Muscle of arm (tissue), 12 donors: ENCODE results near the gene MPRIP. TPM values are rescaled to one million over a fixed set of nuclear protein-coding genes. Genes with fewer than 3 reads are reported as not detected.

Experiments used
- DNase-seq: peaks from one replicate; pipeline ENCODE4 v3.0.0-alpha.2; 2013
- polyA plus RNA-seq, 12 donors: library from polyadenylated mRNA; unstranded; fragments of 120-200 nt; gene quantifications; one replicate each; pipeline ENCODE4 v1.2.1, GENCODE V29; 2013; ENCODE audit not compliant: insufficient read length in 12 of 12

MPRIP gene
- polyA plus RNA-seq, 12 donors = 100 to 231 (median 191) TPM

DNA sequence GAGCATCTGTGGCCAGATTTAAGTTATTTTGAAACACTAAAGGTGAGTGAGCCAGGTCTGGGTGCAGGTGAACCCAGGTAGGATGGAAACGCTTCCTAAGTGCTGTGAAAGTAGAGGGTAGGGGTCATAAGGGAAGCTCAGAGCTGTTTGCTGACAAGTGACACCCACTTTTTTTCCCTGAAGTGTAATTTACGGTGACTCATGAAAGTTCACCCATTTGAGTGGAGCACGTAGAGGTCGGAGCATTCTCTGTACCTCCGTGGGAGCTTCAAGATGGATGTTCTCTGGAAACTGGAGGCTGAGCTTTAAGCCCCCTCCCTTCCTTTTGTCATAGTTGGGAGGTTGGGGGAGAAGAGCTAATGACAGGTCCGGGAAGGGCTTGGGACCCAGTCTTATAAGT lies 44.3 kb downstream of the MPRIP start:
- no peak for DNase-seq

DNA sequence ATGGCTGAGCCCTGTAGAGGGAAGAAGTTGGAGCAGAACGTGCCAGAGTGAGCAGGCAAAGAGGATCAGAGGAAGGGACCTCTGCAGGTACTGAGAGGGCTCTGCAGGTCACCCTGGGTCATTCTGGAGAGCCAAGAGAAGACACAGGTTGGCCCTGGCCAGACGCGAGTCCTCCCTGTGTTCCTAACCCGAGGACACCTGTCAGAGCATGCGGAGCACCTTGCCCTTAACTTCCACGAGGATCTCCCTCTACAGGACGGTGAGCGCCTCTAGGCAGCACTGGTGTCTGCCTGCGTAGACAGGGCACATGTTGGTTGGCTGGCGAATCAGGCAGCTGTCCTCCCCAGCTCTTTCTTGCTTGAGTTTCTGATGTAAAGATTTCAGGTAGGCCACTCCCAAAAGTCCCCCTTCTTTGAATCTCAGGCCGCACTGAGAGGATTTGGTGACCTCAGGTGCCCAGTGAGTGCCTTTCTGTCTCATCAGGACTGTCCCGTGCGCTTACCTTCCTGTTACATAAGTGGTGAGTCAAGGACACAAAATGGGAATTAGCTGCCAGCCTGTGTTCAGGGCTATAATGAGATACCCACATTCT lies 45.3 kb downstream of the MPRIP start:
- no peak for DNase-seq

DNA sequence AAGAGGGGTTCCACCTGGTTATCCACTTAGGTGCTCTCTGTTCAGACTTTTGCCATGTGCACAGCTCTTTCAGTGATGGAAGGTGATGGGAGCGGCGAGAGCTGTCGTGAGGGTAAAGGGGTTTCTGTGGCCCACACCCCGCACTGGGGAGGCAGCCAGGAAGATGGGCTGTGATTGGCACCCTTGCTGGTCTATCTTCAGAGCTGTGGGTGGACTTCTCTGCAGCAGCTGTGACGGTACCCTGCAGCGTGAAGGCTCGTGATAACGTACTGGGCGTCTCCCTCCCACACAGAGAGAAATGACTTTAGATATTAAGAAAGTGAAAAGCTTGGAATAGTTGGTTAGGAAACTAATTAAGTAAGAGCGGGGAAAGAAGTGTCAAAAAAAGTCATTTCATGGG lies 45.8 kb downstream of the MPRIP start:
- no peak for DNase-seq

DNA sequence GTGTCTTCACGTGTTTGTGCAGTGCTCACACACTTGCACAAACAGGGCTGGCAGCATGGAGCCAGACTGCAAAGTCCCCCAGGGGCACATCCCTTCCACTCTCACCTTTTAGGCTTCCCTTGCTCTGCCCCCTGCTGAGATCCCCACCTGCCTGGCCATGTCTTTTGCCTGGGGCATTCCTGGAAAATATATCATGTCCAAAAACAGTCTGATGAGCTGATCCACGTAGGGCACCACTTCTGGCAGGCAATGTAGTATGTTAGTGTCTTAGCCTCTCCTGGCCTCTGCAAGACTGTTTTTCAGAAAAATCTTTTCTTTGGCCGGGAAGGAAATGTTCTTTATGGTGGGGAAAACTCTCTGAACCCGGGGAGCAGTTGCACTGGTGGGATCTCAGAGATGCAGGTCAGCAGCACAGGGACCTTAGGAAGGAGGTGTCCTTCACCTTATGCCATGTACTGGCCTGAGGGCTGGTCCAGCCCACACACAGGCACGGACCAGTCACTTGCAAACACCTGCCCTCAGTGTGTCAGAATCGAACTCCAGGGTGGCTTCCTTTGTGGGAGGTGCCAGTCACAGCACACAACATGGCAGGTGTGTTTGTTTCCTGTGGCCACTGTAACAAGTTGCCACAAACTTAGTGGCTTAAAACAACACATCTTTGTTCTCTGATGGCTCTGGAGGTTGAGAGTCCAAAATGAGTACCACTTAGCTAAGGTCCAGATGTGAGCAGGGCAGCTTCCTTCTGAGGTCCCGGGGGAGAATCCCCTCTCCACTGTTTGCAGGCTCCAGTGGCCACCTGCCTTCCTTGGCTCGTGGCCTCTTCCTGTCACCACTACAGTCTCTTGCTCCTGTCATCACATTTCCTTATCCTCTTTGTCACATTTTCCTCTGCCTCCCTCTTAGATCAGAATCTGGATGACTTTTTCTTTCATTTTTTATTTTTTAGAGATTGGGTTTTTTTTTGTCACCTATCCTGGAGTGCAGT lies 46.6 kb downstream of the MPRIP start:
- no peak for DNase-seq

DNA sequence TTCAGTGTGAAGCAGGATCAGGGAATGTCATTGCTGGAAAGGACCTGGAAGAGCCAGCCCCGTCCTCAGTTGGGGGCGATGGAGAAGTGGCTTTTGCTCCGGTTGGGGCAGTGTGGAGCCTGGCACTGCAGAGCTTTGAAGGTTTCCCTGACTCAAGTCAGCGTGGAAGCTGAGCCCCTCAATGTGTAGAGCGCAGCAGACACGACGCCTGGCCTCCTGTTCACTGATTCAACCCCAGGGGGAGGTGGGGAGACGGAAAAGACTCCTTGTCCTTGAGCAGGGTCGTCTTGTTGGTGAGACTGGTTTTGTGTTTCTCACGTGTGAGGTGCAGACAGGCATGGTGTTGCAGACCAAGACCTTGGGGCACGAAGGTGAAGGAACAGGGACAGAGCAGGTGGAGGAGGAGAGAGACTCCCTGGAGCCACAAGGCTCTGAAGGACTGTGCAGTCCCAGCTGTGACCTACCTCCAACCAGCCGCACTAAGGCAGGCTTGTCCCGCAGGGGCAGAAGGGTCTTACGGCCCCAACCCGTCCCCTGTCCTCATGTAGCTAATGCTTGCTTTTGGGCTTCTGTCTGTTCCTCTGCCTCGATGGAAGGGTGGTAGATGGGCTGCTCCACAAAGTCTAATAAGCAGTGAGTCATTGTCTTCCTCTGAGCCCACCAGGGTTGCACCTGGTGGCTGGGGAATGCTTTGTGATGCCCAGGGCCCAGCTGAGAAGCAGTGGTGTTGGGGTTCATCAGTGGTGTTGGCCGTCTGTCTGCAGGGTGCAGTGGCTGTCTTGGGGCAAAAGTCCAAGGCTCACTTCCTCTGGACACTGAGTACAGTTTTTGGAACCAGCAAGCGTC lies 47.8 kb downstream of the MPRIP start:
- no peak for DNase-seq

DNA sequence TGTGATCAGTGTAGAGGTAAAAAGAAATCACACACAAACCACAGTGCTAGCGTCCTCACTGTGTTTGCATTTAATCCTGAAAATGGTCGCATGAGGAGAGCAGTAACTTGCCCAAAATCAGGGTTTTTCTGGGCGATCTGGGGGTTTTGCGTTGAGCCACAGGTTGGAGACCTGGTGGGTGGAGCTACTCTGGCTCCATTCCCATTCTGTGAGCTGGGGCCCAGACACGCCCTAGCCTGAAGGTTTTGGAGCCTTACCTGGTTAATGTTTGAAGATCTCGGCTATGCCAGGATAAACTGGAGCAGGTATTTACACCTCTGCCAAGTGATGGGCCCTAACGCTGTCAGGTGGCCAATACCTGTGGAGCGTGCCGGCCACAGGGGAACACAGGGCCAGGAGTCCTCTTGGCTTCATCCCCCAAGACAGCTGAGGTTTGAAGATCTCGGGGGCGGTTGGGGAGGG lies 48.4 kb downstream of the MPRIP start:
- DNase-seq = no peak

DNA sequence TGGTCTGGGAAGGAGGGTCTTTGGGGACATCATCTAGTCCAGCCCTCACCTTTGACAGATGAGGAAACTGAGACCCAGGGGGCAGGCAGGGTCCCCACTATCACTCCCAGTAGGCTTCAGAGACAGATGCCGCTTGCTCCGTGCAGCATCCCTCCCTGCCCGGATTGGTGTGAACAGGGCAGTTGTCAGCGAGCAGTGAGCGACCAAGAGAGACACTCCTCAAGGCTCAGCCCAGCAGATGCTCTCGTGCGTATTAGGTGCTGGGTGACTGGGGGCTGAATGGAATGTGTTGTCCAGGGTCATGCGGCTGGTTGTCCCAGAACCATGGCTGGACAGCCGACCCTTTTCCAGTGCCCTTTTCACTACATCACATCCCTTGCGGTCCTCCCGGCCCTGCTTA lies 49.0 kb downstream of the MPRIP start:
- no peak for DNase-seq

DNA sequence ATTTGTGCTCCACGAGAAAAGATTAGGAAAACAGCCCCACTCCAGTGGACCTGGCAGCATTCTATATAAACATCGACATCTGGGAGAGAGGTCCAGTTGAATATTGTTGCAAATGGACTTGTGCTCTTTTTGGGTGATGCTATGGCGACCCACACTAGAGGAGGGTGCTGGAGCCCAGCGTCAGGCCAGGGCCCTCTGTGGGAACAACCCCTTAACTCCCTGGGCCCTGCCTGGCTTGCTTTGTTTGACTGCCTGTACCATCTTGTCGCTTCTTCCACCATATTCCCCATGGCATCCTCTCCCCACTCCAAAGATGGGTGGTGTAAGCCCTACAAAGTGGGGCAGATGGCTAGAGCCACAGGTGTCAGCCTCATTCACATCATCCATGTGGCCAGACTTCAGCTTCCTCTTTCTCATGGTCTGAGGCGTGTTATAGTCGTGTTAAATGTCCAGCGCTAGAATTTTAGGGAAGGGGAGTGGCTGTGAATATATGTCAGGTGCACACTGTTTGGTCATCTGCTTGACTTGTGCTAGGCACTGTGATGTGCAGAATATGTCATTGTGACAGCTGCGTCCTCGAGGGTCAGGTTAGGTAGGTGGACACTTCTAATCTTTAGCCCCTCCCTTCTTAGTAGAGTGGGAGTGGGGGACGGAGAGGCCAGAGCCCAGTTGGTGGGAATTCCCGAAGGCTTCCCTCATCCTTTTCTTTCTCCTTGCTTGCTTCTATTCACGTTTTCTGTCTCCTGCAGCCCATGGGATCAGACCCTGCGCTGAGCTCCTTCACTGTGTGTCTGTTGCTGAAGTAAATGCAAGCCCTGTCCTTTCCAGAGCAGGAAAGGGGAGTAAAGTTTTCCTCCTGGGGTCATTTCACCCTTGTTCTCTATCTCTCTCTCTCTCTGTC lies 49.8 kb downstream of the MPRIP start:
- DNase-seq = no peak

DNA sequence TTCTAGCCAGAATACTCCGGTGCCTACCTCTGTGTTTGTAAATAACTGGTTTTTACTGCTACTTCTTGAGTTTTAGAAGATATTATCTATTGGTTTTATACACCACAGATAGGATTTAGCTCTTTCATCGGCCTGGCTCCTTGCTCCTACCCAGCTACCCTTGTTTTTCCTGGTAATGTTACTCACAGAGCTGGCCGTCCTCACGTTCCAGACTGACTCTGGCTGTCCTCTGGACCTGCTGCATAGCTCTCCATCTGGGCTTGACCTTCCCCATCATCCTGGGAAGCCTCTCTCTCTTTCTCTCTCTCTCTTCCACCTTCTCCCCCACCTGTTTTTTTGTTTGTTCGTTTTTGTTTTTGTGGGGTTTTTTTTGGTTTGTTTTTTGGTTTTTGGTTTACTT lies 51.5 kb downstream of the MPRIP start:
- no peak for DNase-seq

DNA sequence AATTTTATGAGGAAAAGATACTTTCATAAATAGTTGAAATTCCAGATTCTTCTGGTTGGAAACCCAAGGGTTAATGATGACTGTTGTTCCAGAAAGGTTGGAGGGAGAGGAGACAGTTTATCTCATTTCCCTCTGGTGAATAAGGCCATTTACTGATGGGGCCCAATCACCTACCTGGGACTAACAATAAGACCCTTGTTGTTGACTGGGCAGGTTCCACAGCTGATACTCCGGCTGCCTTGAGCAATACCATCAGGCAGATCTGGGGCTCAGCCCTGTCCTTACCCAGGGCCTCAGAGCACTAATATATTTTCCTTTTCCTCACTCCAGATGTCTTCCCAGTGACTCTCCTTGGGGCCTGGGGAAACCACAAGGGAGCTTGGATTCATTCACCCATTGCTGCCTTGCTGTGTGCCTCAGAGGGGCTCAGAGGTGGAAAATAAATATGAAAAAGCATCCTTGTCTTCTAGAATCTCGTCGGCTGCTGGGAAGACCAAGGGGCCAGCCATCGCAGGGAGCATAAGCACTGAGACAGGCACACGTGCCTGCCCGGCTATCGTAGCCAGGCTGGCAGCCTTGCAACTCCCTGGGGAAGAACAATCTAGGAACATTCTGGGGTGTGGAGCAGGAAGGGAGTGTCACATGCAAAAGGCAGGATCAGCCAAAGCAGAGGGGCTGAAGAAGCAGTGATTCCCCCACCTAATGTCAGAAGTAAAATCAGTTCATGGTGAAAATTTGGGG lies 54.4 kb downstream of the MPRIP start:
- DNase-seq = no peak

DNA sequence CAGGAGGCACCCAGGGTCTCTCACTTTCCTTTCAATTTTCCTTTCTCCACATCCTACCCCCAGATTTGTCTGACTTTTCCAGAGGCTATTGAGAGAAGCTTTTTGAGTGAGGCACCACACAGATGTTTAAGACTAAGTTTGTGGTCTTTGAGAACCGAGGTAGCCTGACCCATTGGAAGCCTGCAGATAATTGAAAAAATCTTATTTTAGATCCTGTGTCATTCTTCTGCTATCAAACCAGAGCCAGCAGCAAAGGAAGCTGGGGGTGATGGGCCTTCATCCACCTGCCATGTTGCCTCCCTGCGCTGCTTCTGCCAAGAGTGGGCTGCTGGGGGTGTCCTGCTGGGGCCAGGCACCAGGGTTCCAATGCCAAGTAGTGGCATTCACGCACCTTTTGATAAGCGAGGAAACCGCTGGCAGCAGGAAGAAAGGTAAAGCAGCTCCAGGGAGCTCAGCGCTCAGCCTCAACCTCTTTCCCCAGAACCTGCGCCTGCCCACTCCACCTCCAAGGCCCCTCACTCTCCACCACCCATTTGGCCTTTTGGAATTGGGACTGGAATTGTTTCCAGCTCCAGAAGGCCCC lies 55.6 kb downstream of the MPRIP start:
- DNase-seq = no peak

DNA sequence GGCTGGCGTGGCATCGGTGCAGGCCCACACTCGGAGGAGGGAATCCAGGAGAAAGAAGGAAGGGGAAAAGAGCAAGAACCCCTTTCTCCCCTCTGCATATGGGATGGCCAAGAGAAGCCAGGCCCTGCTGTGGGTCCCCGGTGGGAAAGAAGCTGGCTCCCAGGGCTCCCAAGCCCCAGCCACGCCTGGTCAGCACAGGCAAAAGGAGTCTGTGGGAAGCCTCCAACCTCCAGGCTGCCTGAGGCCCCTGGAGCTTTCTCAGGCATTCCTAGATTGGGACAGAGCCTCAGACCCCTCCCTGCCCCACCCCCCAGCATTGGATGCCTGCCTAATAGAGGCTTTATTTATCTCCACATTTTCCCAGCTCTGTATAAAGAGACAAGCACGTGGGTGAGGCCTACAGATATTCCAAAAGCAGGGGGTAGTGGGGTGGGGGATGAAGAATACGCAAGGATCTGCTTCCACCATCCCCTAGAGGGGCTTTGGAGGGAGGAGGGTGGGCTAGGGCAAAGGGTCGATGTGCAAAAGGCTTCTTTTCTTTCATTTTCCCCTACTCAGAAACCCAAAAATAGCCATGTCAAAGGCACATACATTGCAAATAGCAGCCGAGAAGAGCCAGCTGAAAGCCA lies 56.4 kb downstream of the MPRIP start:
- DNase-seq = peak; percentile 80

DNA sequence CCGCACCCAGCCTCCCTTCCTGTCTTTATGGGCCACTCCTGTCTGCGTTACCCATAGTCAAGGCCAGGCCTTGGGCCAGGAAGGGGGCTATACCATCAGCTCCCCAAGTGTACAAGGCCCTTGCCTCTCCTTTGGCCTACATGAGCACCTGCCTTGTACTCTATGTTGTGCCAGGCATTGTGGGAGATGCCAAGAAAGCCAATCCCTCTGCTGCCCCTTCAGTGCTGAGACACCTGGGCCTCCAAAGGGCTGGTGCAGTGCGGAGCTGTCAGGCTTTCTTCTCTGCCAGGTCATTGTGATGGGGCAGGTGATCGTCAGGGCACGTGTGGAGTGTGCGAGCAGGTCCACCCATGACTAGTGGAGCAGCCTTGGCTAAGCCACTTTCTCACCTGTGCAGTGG lies 59.9 kb downstream of the MPRIP start:
- no peak for DNase-seq

DNA sequence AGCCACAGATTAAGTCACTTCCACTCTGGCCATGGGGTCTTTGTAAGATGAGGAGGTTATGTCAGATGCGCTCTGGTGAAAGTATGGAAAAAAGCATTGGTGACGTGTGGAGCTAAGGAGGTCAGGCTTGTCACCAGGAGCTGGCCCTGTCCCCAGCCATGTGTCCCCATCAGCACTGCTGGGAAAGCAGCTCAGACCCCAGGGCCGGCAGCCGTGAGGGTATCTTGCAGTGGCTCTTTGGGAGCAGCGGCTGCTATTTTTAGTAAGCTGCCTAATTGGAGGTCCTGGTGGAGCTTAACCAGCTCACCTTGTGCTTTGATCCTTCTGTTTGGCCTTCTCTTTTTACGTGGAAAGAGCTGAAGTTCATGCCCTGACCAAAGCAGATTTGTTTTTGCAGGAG lies 60.9 kb downstream of the MPRIP start:
- no peak for DNase-seq

DNA sequence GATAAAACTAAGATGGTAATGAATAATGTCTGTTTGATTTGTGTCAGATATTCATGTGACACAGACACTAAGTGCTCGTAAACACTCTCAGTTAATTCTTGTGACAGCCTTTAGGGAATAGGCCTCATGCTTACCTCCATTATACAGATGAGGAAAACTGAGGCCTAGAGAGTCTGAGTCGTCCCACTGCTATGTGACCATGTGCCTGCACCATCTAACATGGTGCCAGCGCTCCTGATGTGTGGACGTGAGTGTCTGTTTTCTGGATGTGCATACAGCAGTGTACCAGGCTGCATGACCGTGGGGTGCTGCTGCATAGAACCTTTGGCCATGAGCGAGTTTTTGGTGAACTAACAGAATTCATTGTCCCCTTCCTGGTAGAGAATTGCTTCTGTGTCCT lies 61.8 kb downstream of the MPRIP start:
- no peak for DNase-seq

DNA sequence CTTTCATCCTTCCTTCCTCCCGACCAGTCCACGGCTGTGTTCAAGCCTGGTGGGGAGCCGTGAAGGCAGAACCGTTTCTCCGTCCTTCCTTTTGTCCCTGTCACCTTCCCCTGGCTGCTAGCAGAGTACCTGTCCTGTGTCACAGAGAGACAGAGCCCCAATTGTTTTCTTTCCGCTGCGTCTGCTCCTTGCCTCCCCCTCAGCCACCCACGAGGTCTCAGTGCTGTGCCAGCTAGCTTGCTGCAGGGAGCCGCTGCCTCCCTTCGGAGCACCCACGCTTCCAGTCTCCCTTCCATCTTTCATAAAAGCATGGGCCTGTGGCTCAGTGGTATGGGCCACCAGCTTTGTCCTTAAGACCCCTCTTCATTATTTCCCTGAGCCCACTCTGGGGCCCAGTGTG lies 62.2 kb downstream of the MPRIP start:
- DNase-seq = no peak

DNA sequence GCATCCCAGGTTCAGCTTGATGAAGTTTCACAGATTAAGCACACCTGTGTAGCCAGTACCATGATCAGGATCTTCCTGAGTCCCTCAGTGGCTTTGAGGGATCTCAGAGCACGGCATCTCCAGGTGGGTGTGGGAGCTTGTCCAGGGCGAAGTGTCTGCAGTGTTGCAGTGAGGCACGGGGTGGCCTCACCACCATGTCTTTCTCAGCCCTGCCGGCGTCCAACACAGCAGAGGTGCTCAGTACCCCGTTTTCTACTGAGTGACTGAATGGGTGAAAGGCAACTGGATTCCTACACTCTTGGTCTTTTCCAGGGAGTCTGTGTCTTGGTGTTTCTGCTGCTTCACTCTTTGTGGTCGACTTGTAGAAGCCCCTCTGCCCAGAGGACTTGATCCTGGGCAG lies 63.7 kb downstream of the MPRIP start:
- DNase-seq = no peak

DNA sequence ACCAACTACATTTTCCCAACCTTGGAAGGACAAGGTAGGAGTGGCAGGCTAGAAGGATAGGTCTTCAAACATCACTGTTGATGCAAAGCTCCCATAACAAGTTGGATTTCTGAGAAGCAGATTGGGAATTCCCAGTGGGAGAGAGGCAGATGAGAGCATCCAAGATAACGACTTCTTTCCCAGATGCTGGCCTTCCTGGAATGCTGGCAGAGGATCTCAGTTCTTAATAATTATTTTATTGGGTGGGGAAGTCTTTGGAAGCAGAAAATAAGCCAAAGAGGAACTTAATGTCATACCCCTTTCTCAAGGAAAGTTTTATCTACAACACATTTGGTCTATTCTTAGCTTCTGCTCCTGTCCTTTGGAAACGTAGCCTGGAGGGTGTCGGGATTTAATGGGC lies 64.5 kb downstream of the MPRIP start:
- no peak for DNase-seq

DNA sequence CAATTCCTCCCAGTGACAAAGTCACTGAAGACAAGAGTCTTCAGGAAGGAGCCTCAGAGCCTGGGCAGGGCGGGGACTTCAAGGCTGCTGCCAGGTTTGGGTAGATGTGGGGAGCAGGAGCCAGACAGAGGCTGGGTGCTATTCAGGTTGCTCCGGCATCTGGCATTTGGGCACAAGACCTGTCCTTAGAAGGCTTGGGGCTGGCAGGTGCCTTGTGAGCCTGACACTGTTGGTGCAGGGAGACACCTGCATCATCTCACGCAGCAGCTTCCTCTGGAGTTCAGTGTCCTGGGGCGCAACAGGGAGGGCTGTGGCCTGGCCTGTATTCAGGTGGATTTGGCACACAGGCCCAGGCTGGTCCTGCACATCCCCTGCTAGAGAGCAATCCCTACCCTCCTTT lies 65.0 kb downstream of the MPRIP start:
- no peak for DNase-seq
